ENCODE measurements around the gene TRPM4.
"Not testable (repeated sequence)": the region's sequence is repeated elsewhere in the genome, so short reads cannot be mapped to it uniquely, and the experiment has no call there.

The TRPM4 gene

DNA sequence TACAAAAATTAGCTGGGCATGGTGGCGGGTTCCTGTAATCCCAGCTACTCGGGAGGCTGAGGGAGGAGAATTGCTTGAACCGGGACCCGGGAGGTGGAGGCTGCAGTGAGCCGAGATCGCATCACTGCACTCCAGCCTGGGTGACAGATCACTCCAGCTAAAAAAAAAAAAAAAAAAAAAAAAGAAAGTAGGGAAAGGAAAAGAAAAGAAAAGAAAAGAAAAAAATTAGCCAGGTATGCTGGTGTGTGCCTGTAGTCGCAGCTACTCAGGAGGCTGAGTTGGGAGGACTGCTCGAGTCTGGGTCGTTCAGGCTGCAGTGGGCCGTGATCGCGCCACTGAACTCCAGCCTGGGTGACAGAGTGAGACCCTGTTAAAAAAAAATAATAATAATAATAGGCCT lies 30.4 kb upstream of the TRPM4 start:
- not testable (repeated sequence) for DNase-seq (ENCODE audit: low read depth in 2 of 2)

DNA sequence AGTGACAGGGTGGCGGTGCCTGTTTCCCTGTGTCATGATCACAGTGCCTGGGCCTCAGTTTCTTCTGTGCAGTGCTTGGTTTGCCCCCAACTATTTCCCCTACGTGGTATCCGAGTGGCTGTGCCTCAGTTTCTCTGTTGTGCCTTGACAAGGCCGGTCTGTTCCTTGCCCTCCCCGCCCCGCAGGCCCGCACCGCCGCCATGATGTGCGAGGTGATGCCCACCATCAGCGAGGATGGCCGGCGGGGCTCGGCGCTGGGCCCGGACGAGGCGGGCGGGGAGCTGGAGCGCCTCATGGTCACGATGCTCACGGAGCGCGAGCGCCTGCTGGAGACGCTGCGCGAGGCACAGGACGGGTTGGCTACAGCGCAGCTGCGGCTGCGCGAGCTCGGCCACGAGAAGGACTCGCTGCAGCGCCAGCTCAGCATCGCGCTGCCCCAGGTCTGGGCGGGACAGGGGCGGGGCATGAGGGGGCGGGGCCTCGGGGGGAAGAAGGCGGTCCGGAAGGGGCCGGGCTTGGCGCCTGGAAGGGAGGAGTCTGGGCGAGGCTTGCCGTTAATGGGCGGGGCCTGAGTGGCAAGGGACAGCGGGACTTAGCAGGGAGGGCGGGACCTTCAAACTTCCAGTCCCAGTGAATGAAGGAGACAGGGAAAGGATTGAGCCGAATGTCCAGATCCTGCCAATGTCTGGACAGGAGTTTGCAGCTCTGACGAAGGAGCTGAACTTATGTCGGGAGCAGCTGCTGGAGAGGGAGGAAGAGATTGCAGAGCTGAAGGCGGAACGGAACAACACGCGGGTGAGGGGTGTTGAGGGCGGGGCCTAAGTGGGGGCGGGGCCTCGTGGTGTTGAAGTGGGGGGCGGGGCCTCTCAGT lies 29.7 kb upstream of the TRPM4 start:
- DNase-seq (ENCODE audit: low read depth in 2 of 2) = peak; percentile 84 to 89

DNA sequence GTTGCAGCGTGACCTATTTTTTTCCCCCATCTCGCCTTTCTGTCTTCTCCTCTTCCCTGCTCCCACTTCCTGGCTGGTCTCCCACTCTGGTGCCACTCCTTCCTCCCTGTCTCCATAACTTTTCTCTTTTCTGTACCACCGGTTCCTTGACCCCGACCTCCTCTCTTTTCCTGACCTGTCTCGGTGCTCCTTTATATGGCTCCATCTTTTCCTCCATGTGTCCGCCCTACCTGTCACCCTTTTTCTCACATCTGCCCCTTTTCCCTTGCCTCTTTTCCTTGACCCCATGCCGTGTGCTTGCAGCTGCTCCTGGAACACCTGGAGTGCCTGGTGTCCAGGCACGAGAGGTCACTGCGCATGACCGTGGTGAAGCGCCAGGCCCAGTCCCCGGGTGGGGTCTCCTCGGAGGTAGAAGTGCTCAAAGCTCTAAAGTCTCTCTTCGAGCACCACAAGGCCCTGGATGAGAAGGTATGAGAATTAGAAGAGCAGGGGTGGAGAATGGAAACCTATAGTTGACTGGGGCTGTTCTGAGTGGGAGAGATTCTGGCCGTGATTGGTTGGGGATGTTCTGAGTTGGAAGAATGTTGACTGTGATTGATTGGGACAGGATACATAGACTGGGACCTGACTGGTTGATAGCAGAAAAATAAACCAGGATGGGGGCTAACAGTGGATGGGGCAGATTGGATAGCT lies 28.9 kb upstream of the TRPM4 start:
- DNase-seq (ENCODE audit: low read depth in 2 of 2) = no peak

DNA sequence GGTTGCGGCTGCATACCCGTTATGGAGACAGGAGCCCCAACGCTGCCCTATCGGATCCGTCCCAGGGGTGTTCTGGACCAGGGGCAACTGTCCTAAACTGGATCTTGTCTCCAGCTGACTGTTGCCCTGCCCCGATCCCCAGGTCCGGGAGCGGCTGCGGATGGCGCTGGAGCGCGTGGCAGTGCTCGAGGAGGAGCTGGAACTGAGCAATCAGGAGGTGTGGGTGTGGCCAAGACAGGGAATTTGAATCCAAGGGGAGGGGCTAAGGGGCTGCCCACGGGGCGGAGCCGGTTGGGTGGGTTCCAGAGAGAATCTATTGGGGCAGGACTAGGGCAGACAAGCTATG lies 28.4 kb upstream of the TRPM4 start:
- DNase-seq (ENCODE audit: low read depth in 2 of 2) = no peak

DNA sequence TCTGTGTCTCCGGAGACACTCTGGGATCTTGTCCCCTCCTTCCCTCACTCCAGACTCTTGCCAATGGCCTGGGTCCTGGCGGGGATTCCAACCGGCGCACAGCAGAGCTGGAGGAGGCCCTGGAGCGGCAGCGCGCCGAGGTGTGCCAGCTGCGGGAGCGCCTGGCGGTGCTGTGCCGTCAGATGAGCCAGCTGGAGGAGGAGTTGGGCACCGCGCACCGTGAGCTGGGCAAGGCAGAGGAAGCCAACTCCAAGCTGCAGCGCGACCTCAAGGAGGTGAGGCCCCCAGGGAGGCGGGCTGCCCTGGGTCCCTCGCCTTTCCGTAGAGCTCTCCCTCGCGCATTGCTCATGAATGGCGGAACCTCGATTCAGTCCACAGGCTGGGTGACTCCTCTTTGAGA lies 27.3 kb upstream of the TRPM4 start:
- no peak for DNase-seq (ENCODE audit: low read depth in 2 of 2)

DNA sequence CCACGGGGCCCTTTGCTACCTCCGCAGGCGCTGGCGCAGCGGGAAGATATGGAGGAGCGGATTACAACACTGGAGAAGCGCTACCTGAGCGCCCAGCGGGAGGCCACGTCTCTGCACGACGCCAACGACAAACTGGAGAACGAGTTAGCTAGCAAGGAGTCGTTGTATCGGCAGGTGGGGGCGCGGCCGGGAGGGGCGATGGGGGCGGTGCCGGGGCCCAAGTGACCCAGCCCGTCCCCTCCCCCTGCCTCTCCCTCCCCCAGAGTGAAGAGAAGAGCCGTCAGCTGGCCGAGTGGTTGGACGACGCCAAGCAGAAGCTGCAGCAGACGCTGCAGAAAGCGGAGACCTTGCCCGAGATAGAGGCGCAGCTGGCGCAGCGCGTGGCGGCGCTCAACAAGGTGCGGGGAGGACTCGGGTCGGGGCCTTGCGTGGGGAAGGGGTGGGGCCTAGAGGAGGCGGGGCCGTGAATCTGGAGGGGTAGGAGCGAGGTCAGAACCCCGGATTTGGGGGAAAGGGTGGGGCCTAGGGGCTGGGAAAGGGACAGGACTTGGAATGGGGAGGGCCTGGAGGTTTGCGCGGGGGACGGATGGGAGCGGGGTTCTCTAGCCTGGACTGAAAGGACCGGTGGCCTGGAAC lies 24.5 kb upstream of the TRPM4 start:
- DNase-seq (ENCODE audit: low read depth in 2 of 2) = no peak

DNA sequence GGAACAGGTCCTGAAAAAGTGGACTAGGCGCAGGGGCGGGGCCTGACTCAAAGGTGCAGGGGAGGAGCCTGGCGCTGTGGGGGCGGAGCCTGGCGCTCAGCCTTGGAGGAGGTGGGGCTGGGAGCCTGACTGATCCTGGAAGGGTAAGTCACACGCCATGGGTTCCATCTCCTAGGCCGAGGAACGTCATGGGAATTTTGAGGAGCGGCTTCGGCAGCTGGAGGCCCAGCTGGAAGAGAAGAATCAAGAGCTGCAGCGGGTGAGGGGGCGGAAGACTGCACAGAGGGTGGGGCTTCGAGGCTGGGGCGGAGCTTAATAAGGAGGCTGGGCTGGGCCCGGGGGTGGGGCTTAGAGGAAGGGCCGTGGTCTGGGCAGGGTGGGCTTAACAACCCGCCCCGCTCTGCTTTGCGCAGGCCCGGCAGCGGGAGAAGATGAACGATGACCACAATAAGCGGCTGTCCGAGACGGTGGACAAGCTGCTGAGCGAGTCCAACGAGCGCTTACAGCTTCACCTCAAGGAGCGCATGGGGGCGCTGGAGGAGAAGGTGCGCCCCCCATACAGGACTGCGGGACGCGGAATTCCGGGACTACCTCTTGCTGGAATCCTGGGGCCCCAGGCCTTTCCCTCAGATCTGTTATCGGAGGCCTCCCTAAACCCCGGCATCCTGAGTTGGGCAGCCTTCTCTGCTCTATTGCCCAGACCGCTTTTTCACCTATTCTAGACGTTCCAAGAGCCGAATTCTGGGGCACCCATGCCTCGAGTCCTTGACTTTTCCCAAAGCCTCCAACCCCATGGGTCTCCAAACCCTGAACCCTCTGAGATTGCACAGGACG lies 23.8 kb upstream of the TRPM4 start:
- no peak for DNase-seq (ENCODE audit: low read depth in 2 of 2)

DNA sequence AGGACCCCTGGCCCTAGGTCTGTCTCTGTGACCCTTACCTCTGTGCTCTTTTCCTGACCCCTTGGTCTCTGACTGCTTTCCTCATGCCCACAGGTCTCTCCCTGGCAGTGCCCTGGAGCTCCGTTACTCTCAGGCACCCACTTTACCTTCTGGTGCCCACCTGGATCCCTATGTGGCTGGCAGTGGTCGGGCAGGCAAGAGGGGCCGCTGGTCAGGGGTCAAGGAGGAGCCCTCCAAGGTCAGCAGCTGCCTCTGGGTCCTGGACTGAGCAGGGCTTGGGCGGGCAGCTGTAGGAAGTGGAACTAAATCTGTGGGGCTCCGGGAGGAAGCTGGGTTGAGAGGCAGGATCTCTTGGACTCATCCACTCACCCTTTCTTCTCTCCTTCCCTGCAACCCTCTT lies 21.9 kb upstream of the TRPM4 start:
- DNase-seq (ENCODE audit: low read depth in 2 of 2) = no peak

DNA sequence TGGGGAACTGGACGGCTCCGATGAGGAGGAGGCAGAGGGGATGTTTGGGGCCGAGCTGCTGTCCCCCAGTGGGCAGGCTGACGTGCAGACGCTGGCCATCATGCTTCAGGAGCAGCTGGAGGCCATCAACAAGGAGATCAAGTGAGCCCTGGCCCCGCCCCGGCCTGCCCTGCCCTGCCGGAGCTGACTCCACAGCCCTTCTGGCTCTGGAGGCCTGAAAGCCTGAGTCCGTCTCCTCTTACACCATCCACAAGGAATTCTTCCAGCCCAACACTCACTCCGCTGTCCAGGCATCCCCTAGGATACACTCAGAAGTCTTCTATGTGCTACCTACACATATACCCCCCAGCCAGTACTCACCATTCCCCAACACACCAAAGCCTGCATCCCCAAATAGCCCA lies 20.8 kb upstream of the TRPM4 start:
- no peak for DNase-seq (ENCODE audit: low read depth in 2 of 2)

DNA sequence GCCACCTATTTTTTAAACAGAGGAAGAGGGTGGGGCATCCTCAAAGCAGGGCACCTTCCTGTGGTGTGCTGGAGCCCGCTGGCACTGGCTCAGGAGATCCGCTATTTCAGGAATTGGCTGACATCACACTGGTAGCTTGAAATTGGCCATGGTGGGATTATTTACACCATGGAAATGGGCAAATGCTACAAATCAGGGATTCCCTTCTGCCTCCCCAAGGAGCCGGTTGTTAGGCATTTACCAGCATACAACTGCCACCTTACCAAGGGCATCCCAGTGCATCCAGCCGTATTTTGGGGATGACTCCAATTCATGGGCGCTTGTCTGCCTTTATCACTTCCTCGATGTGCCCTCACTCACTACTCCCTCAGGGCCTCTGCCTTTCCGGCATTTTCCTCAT lies 16.6 kb upstream of the TRPM4 start:
- no peak for DNase-seq (ENCODE audit: low read depth in 2 of 2)

DNA sequence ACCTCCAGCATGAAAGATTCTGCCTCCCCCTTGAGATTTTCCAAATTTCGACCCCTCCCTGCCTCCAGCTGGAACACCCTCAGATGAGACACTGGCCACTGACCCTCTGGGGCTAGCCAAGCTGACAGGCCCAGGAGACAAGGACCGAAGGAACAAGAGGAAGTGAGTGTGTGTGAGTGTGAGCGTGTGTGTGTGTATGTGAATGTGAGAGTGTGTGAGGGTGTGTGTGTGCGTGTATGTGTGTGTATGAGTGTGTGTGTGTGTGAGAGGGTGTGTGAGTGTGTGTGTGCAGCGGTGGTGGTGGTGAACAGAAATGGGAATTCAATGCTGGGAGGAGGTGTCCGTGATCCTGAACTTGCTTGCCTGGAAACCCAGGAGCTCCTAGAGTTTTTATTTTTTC lies 16.2 kb upstream of the TRPM4 start:
- DNase-seq (ENCODE audit: low read depth in 2 of 2) = no peak

DNA sequence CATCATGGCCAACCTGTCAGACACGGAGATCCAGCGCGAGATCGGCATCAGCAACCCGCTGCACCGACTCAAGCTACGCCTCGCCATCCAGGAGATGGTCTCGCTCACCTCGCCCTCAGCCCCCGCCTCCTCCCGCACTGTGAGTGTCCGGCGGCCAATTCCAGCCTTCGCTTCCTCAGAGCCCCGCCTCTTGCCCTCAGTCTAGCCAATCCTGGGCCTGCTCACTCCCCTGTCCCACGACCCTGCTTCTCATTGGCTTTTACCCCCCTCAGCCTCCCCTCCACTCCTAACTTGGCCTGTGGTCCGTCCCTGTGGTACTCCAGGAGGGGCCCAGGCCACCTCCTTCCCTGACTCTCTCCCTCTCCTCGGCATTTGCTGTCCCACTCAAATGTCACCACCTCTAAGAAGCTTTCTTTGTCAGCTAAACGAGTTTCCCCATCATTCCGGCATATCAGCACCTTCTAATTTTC lies 14.7 kb upstream of the TRPM4 start:
- DNase-seq (ENCODE audit: low read depth in 2 of 2) = peak in 1 of 2 donors; percentile 19

DNA sequence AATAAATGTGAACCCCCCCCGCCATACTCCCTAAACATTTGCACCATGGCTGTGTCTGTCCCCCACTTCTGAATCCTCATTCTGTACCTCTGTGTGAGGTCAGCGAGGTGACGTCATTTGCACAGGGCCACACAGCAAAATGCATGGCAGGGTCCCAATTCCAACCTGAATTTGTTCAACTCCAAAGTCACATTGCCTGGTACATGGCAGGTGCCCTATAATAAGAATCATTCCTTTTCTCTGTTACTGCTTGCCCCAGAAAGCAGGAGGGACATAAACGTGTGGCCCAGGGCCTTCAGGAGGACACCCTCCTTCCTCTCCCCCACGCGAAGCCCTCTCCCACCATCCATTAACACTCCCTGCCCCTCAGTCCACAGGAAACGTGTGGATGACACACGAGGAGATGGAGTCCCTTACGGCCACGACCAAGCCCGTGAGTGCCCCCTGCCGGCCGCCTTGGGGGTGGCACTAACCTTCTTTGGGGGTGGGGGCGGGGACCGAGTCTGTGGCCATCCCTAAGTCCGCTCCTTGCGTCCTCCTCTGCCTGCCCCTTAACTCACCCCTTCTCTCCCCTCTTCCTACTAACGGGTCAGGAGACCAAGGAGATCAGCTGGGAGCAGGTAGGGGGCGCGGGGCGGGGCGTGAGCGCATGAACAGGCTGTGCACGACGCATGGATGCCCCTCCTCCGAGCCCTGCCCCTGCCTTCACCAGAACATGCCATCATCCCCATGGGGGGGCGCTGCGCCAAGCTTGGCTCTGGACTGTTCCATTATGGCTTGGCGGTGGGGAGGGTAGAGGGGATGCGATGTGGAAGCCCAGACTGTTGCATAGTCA lies 11.8 kb upstream of the TRPM4 start:
- DNase-seq (ENCODE audit: low read depth in 2 of 2) = peak; percentile 55 to 70

DNA sequence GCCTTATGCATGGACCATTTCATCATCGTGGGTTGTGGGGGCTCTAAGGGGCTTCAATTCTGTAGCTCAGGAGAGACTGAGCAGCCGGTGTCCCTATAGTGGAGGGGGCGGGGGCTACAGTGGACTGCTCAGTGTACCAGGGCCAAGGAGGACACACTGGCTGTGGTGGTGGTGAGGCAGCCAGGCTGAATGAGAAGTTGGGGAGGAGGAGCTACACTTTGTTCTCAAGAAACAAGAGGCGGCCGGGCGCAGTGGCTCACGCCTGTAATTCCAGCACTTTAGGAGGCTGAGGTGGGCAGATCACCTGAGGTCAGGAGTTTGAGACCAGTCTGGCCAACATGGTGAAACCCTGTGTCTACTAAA lies 11.2 kb upstream of the TRPM4 start:
- DNase-seq (ENCODE audit: low read depth in 2 of 2) = not testable (repeated sequence)

DNA sequence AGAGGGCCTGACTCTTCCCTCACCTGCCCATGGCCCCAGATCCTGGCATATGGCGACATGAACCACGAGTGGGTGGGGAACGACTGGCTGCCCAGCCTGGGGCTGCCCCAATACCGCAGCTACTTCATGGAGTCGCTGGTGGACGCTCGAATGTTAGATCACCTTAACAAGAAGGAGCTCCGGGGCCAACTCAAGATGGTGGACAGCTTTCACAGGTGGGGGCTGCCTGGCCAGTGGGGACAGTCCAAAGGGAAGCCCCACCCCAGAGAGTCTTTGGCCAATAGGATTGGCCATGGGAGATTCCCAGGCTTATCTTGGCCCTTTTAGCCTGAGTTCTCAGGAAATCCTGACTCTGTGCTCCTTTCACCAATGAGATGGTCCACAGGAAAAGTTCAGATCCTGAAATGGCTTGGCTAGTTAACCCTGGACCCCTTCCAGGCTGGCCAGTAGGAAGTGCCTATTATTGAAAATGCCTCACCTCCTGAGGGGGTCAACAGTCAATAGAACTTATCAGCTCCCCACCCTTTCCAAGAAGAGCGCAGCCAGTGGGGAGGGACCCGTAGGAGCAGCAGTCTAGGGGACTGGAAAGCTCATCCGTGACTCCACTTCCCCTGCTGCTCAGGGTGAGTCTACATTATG lies 9.4 kb upstream of the TRPM4 start:
- DNase-seq (ENCODE audit: low read depth in 2 of 2) = no peak

DNA sequence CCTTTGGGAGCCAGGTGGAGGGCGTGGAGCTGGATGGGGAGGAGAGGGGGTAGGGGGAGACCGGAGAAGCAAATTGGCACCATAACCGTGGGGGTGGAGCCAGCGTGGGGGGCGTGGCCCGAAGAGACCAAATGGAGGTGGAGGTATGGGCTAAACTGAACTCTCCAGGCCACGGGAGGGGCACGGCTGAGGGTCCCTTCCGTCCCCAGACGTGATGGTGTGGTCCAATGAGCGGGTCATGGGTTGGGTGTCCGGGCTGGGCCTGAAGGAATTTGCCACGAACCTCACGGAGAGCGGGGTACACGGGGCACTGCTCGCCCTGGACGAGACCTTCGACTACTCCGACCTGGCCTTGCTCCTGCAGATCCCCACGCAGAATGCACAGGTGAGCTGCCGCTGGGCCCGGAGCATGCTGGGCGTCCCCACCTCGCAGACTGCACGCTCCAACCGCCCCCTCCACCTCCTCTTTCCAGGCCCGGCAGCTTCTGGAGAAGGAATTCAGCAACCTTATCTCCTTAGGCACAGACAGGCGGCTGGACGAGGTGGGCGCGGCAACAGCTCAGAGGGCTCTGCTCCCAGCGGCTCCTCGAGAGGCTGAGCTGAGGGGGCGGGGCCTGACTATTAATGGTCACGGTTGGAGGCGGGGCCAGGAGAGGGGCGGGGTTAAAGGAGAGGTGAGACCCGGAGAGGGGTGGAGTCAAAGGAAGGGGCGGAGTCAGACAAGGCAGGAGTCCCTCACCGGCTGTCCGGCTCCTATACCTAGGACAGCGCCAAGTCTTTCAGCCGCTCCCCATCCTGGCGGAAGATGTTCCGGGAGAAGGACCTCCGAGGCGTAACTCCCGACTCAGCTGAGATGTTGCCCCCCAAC lies 8.6 kb upstream of the TRPM4 start:
- DNase-seq (ENCODE audit: low read depth in 2 of 2) = peak in 1 of 2 donors; percentile 61

DNA sequence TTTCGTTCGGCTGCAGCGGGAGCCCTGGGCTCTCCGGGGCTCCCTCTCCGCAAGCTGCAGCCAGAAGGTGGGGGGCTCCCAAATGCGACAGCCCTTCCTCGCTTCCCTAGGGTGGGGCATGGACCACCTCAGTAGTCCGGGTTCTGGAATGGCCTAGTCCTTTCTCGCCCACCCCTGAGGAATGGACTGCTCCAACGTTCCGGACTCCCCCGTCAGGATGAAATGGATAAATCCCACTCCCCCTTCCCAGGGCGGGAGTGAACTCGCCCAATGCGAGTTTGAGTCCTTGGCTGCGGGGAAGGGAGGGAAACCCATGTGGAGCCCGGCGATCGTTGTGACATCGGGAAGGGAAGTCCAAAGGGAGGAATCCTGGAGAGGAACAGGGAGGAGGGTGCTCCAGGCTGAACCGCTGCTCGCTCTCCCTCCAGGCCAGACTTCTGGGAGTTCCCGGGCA lies 7.9 kb upstream of the TRPM4 start:
- no peak for DNase-seq (ENCODE audit: low read depth in 2 of 2)

DNA sequence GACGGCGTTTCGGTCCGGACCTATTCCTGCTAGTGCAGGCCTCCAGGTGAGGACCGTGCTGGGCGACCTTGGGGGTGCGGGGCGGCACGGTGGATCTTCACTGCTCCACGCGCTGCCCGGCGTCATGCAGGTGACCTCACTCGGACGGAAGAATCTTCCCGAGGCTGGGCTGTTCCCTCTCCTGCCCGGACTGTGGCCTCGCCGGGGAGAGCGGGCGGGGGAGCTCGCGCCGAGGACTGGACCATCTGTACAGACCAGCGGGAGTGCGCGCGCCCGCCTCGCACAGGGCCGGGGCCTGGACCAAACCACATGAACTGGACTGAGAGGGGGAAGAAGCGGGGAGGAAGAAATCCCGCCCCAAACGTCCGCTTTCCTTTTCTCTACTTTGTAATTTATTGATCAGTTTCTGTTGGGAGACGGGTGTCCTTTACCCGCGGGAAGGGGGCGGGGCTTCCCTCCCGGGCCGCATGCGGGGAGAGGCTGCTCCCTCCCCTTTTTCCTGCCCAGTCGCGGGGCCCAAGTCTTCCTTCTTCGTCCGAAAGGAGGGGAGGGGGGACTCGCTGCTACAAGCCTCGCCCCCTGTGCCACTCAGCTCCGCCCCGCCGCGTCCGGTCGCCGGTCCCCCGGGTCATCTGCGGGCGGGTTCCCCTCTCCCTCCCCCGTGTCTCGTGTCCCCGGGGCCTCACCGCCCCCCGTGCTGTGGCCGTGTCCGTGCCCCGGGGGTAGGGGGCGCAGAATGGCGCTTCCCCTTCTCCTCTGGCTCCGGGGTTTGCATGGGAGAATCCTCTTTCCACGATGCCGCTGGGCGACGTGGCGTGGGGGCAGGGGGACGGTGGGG lies 7.3 kb upstream of the TRPM4 start:
- peak in 1 of 2 donors; percentile 23 for DNase-seq (ENCODE audit: low read depth in 2 of 2)

DNA sequence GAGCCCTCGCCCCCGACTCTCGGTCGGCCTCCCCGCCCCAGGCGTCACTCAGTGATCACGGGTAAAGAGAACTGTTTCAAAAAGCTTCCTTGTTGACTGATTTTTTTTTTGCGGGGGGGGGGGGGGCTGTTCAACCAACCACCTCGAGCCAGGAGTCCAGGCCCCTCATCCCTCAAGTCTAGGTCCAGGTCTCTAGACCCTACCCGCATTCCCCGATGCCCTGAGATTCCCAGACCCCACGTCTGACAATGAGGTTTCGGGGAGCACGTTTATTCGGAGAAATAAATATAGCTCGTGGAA lies 6.7 kb upstream of the TRPM4 start:
- DNase-seq (ENCODE audit: low read depth in 2 of 2) = no peak

Measured in stimulated activated CD8-positive, alpha-beta memory T cell treated with anti-CD3 and anti-CD28 coated beads, Interleukin-7, amount 100 ng/mL, for 1 hour (primary cell).